Epithelial cell of esophagus (primary cell): Measurements from ENCODE around the gene LGALS8.
A peak's percentile ranks its signal among the peaks of the same experiment; 100 is the strongest.

Source experiments
- DNase-seq: peaks from one replicate; pipeline ENCODE4 v3.0.0; 2010; ENCODE audit warnings: low read depth
- H3K4me3 ChIP-seq: 2 replicates; pipeline ENCODE4 v1.5.1; 2011; ENCODE audit warnings: mild to moderate bottlenecking, low read length, control low read depth
- TF ChIP-seq, protein P1 (sequence below): IDR thresholded peaks from 2 replicates; pipeline ENCODE4 v1.5.1; 2011; ENCODE audit warnings: low read depth, mild to moderate bottlenecking, low read length, control low read depth, inconsistent platforms; ENCODE audit not compliant: insufficient read depth; ENCODE audit errors: missing control alignments

Gene LGALS8

GRCh38 chr1:236491469-236492136 is 32.2 kb upstream of the LGALS8 start:
- TF ChIP-seq, protein P1, sequence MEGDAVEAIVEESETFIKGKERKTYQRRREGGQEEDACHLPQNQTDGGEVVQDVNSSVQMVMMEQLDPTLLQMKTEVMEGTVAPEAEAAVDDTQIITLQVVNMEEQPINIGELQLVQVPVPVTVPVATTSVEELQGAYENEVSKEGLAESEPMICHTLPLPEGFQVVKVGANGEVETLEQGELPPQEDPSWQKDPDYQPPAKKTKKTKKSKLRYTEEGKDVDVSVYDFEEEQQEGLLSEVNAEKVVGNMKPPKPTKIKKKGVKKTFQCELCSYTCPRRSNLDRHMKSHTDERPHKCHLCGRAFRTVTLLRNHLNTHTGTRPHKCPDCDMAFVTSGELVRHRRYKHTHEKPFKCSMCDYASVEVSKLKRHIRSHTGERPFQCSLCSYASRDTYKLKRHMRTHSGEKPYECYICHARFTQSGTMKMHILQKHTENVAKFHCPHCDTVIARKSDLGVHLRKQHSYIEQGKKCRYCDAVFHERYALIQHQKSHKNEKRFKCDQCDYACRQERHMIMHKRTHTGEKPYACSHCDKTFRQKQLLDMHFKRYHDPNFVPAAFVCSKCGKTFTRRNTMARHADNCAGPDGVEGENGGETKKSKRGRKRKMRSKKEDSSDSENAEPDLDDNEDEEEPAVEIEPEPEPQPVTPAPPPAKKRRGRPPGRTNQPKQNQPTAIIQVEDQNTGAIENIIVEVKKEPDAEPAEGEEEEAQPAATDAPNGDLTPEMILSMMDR: no peak
- no peak for DNase-seq
- no peak overlapping the region for H3K4me3 ChIP-seq

GRCh38 chr1:236492378-236492777 is 31.4 kb upstream of the LGALS8 start:
- H3K4me3 ChIP-seq: no peak overlapping the region
- no peak for DNase-seq
- TF ChIP-seq, protein P1: no peak

DNA sequence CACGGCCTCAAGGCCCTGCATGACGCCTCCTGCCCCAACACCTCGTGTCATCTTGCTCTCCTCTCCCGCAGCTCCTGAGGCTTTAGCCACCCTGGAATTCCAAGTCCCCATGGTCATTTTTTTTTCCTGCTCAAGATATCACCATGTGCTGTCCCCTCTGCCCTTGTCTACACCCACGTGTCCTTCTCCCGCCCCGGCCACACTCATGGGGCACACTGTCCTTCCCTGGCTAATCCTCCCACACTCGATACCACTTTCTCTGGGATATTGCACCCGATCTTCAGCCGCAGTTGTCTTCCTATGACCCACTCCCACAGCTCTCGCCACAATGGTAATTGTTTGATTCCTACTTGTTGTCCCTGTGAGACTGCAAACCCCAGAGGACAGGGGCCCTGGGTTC is 29.7 kb upstream of the LGALS8 start:
- H3K4me3 ChIP-seq: no peak overlapping the region
- TF ChIP-seq, protein P1: no peak
- DNase-seq: no peak

DNA sequence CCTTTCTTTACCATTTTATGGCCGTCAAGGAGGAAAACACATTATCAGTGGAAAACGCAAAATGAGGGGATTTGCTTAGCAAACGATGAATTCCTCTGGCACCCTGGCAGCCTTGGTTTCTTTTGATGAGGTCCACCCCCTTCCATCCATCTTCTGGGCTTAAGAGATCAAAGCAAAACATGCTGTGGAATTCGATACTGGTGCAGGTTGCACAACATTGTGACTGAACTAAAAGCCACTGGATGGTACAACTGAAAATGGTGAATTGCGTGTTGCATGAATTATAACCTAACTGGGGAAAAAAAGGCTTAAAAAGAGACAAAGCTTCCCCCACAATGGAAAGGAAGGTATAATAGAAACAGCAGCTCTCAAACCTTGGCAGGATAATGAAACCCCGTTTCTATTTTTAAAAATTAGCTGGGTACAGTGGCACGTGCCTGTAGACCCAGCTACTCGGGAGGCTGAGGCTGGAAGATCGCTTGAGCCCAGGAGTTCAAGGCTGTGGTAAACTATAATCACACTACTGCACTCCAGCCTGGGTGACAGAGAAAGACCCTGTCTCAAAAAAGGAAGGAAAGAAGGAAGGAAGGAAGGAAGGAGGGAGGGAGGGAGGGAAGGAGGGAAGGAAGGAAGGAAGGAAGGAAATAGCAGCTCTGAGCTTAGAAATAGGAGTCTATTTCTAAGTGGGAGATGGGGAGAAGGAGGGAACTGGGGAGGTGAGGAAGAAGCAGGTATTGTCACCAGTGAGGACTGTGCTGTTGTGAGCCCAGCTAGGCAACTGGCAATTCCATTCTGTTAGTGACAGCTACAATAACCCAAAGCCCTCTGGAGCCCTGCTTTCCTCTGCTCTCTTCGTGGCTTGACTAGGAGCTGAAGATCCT is 29.0 kb upstream of the LGALS8 start:
- TF ChIP-seq, protein P1: no peak

DNA sequence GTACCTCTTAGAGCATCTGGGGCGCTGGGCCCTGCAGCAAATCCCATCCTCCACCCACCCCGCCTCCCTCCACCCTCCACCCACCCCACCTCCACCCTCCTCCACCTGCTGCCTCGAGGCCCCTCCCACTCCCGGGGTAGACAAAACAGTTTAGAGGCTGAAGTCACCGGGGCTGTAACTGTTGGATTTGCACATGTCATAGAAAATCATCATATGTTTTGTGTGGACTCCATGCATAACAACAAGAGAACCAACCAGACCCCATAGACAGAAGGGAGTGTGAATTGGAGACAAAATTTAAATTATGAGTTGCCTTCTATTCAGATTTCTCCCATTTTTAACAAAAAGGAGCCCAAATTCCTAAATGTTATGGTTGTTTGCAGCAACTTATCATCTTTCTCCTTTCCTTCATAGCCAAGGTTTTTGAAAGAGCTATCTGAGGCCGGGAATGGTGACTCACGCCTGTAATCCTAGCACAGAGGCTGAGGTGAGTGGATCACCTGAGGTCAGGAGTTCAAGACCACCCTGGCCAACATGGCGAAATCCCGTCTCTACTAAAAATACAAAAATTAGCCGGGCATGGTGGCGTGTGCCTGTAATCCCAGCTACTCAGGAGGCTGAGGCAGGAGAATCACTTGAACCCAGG is 28.2 kb upstream of the LGALS8 start:
- no peak overlapping the region for H3K4me3 ChIP-seq
- TF ChIP-seq, protein P1: no peak
- DNase-seq: no peak

More for the DNA sequence above, 29.0 kb upstream of the LGALS8 start:
- no peak overlapping the region for H3K4me3 ChIP-seq
- DNase-seq: peak; percentile 14

- no peak overlapping the region for H3K4me3 ChIP-seq
- DNase-seq: no peak
- TF ChIP-seq, protein P1: no peak
These were observed 25.9 kb upstream of the LGALS8 start for GRCh38 chr1:236497908-236498307.
